ENCODE data around the gene TMC1.
"Not testable (repeated sequence)": the region's sequence is repeated elsewhere in the genome, so short reads cannot be mapped to it uniquely, and the experiment has no call there.

The TMC1 gene

DNA sequence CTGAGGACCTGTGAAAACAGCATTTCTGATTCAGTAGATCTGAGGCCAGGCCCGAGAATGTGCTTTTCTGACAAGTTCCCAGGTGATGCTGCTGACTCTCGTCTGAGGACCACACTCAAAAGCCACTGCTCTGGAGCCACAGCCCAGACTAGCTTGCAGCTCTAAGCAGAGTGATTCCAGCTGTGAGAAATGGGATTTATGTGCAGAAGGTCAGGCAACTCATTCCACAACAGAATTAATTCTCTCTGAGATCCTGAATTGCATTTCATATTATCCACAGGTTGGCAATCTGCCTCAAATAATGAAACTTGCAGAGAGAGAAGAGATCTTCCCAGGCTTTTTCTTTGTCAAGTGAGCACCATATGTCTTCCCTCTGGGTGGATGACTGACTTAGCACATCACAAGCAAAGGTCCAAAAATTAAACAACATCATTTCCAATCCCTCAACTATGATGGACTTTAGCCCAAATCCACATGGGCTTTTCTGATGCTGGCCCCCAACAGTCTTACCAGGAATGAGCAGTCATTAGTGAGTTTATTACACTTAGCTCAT, 291.2 kb downstream of the TMC1 start:
- no peak for DNase-seq (ENCODE audit: low read depth in 4 of 4, low spot score in 1 of 4)

DNA sequence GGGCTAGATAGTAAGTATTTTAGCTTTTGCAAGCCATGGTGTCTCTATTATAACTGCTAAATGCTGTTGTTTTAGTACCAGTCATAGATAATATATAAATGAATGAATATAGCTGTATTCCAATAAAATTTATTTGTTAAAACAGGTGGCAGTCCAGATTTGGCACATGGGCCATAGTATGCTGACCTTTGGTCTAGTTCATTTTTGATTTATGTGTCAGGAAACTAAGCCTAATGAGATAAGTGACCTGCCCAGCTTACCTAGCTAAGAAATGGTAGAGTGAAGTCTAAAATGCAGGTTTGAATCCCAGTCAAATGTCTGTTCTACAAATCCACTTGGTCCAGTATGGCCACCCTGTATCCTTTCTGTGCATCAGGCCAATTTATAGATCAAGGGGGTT, 292.1 kb downstream of the TMC1 start:
- no peak for DNase-seq (ENCODE audit: low read depth in 4 of 4, low spot score in 1 of 4)

DNA sequence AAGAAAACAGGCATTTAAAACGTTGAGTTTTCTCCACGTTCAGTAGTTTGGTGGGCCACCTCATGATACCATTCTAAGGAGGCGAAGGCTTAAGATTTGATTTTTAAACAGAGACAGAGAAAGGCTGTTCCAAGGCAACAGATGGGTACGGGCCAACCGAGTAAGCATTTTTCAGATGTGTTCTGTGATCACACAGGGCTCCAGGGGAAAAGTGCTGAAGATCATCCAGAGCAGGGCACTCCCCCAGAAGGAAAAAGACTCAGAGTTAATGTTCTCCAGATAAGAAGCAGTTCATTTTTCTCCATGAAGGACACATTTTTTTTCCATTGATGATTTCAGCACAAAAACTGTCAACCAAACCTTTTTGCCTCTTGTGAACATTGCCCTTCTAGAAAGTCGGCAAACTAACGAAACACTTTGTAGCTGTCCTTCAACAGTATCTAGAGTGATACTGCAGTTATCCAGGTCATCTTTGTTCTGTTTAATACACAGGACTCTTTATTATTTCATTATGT, 292.7 kb downstream of the TMC1 start:
- DNase-seq (ENCODE audit: low read depth in 4 of 4, low spot score in 1 of 4): no peak

DNA sequence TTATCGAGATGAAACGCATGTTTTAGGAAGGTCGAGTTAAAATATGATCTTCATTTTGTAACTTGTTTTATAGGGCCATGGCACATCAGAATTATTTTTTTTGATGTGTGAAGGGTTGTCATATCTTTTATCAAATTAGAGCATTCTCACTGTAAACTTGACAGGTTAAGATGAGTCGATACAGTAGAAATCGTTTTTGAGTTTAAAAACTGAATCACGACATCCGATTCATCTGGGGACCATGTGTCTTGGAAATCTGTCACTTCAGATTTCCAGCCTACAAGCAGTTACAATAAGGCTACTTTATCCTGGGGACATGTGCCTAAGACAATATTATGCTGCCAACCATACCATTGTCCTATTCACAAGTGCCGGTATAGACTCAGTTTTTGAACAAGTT, 295.3 kb downstream of the TMC1 start:
- no peak for DNase-seq (ENCODE audit: low read depth in 4 of 4, low spot score in 1 of 4)

GRCh38 chr9:72817413-72817812, 296.0 kb downstream of the TMC1 start:
- no peak for DNase-seq (ENCODE audit: low read depth in 4 of 4, low spot score in 1 of 4)

- DNase-seq (ENCODE audit: low read depth in 4 of 4, low spot score in 1 of 4): no peak
These were observed 297.0 kb downstream of the TMC1 start for GRCh38 chr9:72818385-72818784.

- DNase-seq (ENCODE audit: low read depth in 4 of 4, low spot score in 1 of 4): no peak
These were observed 302.6 kb downstream of the TMC1 start for GRCh38 chr9:72823971-72824370.

GRCh38 chr9:72826996-72827949, 305.9 kb downstream of the TMC1 start:
- no peak for DNase-seq (ENCODE audit: low read depth in 4 of 4, low spot score in 1 of 4)

DNA sequence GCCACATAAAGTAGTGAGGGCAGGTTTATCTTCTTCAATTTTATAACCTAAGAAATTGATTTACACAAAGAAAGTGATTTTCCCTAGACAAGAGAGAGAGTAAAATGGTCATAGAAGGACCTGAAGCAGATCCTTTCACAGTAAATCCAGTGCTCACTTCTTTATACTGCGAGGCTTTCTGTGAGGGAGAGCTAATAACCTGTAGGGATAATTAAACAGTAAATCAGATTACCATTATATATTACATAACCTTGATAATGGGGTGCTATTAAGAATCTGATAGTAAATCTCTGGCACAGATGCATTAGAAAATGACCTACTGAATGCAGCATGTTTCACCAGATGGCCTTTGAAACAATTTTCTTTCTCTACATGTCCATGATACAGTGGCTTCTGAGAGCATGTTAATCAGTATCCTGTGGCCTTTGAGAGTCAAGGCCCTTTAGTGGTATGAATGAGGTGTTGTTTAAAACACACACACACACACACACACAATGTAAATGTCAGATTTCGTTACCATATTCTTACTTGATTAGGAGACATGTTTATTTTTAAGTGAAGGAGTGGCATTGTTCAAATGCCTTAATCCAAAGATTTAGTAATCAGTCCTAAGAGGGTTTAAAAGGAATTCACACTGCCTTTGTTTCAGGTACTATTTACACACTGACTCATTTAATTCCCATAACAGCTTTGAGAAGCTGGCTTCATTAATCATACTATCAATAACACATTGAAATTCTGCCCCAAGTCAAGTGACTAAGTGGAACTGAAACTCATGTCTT, 306.7 kb downstream of the TMC1 start:
- DNase-seq (ENCODE audit: low read depth in 4 of 4, low spot score in 1 of 4): no peak

GRCh38 chr9:72834994-72835393, 313.6 kb downstream of the TMC1 start:
- no peak for DNase-seq (ENCODE audit: low read depth in 4 of 4, low spot score in 1 of 4)

DNA sequence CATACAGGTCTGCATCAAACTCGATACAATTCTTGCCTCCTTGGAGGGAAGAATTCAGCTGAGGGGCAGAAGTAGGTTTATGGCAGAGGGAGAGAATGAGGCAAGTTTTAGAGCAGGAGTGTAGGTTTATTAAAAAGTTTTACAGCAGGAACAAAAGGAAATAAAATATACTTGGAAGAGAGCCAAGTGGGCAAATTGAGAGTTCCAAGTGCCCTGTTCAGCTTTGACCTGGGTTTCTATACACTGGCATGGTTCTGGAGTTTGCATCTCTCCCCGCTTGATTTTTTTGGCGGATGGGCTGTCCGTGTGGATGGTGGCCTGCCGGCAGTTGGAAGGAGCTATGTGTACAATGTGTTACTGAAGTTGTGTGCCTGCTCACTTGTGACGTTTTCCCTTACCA, 315.4 kb downstream of the TMC1 start:
- no peak for DNase-seq (ENCODE audit: low read depth in 4 of 4, low spot score in 1 of 4)

GRCh38 chr9:72839085-72839484, 317.7 kb downstream of the TMC1 start:
- DNase-seq (ENCODE audit: low read depth in 4 of 4, low spot score in 1 of 4): no peak

- DNase-seq (ENCODE audit: low read depth in 4 of 4, low spot score in 1 of 4): no peak
These were observed 322.4 kb downstream of the TMC1 start for GRCh38 chr9:72843520-72844439.

GRCh38 chr9:72844440-72844768, 323.0 kb downstream of the TMC1 start:
- DNase-seq (ENCODE audit: low read depth in 4 of 4, low spot score in 1 of 4): no peak

DNA sequence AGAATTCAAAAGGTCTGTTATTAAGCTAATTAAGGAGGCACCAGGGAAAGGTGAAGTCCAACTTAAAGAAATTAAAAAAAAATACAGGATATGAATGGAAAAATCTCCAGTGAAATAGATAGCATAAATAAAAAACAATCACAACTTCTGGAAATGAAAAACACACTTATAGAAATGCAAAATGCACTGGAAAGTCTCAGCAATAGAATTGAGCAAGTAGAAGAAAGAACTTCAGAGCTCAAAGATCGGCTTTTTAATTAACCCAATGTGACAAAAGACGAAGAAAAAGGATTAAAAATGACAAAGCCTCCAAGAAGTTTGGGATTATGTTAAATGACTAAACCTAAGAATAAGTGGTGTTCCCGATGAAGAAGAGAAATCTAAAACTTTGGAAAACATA, 323.6 kb downstream of the TMC1 start:
- not testable (repeated sequence) for DNase-seq (ENCODE audit: low read depth in 4 of 4, low spot score in 1 of 4)

GRCh38 chr9:72850209-72850608, 328.8 kb downstream of the TMC1 start:
- not testable (repeated sequence) for DNase-seq (ENCODE audit: low read depth in 4 of 4, low spot score in 1 of 4)

DNA sequence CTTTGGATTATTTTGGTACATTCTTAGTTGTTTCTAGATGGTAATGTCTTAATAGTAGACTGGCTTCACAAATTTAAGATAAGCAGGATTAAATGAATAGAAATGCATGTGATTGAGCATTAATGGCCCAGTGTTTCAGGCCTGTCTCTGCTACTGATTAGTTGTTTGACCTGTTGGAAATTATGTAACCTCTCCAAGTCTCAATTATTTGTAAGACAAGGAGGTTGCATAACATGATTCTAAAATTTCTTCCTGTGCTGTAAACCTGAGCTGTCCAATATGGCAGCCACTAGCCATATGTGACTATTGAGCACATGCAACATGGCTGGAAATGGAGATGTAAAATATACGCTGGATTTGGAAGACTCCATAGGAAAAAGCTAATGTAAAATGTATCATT, 333.9 kb downstream of the TMC1 start:
- DNase-seq (ENCODE audit: low read depth in 4 of 4, low spot score in 1 of 4): no peak

DNA sequence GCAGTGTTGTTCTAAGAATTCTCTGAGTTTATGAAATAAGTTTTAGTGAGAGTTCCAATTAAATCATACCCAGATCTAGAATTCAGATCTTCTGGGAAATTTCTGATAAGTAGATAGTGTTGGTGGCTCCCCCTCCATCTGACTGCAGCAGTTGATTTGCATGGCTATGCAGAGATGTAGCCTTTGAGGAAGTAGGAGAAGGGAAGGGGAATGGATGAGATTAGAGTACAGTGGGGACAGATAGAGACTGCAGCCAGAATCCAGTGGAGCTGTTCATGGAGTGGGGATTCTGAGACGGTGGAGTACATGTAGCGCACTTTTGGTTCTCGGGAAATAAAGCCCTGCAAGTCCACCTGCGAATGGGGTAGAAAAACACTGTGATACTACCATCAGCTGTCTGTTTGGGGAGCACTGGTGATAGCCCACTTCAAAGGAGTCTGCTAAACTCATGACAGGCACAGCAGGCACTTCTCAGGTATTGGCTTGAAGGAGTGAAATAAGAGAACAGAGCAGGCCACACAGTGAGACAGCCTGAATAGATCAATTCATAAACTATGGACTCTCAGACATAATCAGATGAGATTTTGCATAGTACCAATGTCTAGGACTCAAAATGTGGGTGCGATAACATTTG, 334.6 kb downstream of the TMC1 start:
- DNase-seq (ENCODE audit: low read depth in 4 of 4, low spot score in 1 of 4): no peak

GRCh38 chr9:72856972-72857623, 335.7 kb downstream of the TMC1 start:
- DNase-seq (ENCODE audit: low read depth in 4 of 4, low spot score in 1 of 4): no peak

GRCh38 chr9:72857624-72857996, 336.2 kb downstream of the TMC1 start:
- DNase-seq (ENCODE audit: low read depth in 4 of 4, low spot score in 1 of 4): no peak
